Measurements from ENCODE around the gene BACH1. TPM values are rescaled to one million over a fixed set of nuclear protein-coding genes. Genes with fewer than 3 reads are reported as not detected.
A peak's percentile ranks its signal among the peaks of the same experiment; 100 is the strongest.

The BACH1 gene
- total and polyA plus RNA-seq, 11 donors, result 5.3 to 83.4 (median 36.7) TPM

GRCh38 chr21:29301691-29302090 lies 3.0 kb downstream of the BACH1 start:
- H3K27ac ChIP-seq, result peak overlapping the region in 4 of 12 donors; percentile 10 to 95 (median 52)
- ATAC-seq, result no peak
- no peaks in the 10 kb centered on the region for H3K9me3 ChIP-seq
- WGBS, 4 donors, result 56 to 61% (median 59%) methylated on average over 6 of the region's 6 CpGs
- TF ChIP-seq, protein P1, sequence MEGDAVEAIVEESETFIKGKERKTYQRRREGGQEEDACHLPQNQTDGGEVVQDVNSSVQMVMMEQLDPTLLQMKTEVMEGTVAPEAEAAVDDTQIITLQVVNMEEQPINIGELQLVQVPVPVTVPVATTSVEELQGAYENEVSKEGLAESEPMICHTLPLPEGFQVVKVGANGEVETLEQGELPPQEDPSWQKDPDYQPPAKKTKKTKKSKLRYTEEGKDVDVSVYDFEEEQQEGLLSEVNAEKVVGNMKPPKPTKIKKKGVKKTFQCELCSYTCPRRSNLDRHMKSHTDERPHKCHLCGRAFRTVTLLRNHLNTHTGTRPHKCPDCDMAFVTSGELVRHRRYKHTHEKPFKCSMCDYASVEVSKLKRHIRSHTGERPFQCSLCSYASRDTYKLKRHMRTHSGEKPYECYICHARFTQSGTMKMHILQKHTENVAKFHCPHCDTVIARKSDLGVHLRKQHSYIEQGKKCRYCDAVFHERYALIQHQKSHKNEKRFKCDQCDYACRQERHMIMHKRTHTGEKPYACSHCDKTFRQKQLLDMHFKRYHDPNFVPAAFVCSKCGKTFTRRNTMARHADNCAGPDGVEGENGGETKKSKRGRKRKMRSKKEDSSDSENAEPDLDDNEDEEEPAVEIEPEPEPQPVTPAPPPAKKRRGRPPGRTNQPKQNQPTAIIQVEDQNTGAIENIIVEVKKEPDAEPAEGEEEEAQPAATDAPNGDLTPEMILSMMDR (IDR thresholded peaks at IDR 0.05), result no peak
- TF ChIP-seq POLR2A (IDR thresholded peaks at IDR 0.05), result no peak
- no peak for DNase-seq
- H3K27me3 ChIP-seq, result no peaks in the 10 kb centered on the region
- H3K36me3 ChIP-seq, result peaks cover 0 to 6% (median 0%) of the 10 kb centered on the region in 9 donors
- peak overlapping the region in 6 of 12 donors; percentile 66 to 89 (median 80) for H3K4me3 ChIP-seq
- peaks cover 10 to 78% (median 57%) of the 10 kb centered on the region in 12 donors for H3K4me1 ChIP-seq
- intact Hi-C loops (cut with DNase I), result loop anchor here in 7 of 10 donors (2.0 to 10.0 kb wide), 7 partner anchors 36 to 227 kb away; partner anchors contain the start of gene CCT8 (in 1 of the 7)

DNA sequence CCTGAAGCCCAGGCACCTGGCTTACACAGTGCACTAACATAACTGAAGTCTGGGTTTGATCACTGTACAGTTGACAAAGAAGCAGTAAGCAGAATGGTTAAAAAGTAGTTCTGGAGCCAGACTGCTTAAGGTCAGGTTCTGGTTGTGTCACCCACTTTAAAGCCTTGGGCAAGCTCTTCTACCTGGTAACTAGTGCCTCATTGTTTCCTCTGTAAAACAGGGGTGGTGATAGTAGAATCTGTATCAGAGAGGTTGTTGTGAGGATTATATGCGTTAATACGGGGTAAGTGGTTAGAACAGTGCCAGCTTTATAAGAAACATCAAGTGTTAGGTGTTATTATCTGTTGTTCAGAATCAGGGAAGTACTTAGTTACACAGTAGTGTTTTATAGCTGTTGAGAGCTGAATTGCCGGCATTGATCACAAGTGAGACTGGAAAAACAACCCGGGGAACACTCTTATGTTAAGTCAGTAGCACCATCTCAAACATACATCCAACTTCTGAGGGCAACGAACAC lies 3.7 kb downstream of the BACH1 start:
- peaks cover 0 to 11% (median 0%) of the 10 kb centered on the region in 9 donors for H3K36me3 ChIP-seq
- ATAC-seq (no peak), DNase-seq (no peak)
- peaks cover 10 to 86% (median 64%) of the 10 kb centered on the region in 12 donors for H3K4me1 ChIP-seq
- TF ChIP-seq POLR2A (IDR thresholded peaks at IDR 0.05), result no peak
- TF ChIP-seq, protein P1 (IDR thresholded peaks at IDR 0.05), result no peak
- peak overlapping the region in 4 of 12 donors; percentile 3 to 89 (median 42) for H3K4me3 ChIP-seq
- intact Hi-C loops (cut with DNase I), result loop anchor here in 6 of 10 donors (5.0 to 10.0 kb wide), 6 partner anchors 35 to 228 kb away; partner anchors contain the start of gene CCT8 (in 1 of the 6)
- H3K27ac ChIP-seq, result peak overlapping the region in 5 of 12 donors; percentile 10 to 95 (median 40)
- H3K27me3 ChIP-seq, result no peaks in the 10 kb centered on the region
- no peaks in the 10 kb centered on the region for H3K9me3 ChIP-seq
- WGBS, 4 donors, result 43 to 52% (median 49%) methylated on average over 5 of the region's 5 CpGs

DNA sequence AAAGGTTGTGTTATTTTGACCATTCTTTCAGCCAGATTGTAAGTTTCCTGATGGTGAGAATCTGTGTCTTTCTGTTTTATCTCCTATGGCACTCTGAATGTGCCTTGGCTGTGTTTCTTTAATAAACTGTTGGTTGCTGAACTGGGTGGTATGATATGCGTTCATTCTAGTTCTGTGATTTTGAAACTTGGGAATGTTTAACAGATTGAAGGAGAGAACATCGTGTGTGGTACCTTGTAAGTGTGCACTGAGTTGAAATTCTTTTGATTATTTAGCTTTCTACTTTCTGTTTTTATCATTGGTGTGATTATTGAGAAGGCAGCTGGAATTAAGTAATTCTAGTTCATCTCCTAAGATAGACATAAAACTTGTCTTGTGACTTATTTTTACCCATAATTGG lies 4.6 kb downstream of the BACH1 start:
- intact Hi-C loops (cut with DNase I), result loop anchor here in 6 of 10 donors (5.0 to 10.0 kb wide), 6 partner anchors 34 to 228 kb away; partner anchors contain the start of gene CCT8 (in 1 of the 6)
- no peaks in the 10 kb centered on the region for H3K27me3 ChIP-seq
- TF ChIP-seq POLR2A (IDR thresholded peaks at IDR 0.05), result no peak
- TF ChIP-seq, protein P1 (IDR thresholded peaks at IDR 0.05), result no peak
- H3K27ac ChIP-seq, result peak overlapping the region in 5 of 12 donors; percentile 10 to 95 (median 55)
- peaks cover 10 to 86% (median 65%) of the 10 kb centered on the region in 12 donors for H3K4me1 ChIP-seq
- DNase-seq (no peak), ATAC-seq (no peak)
- H3K9me3 ChIP-seq, result no peaks in the 10 kb centered on the region
- H3K4me3 ChIP-seq, result no peak overlapping the region
- 42 to 49% (median 46%) methylated on average over 2 of the region's 2 CpGs for WGBS, 4 donors
- peaks cover 0 to 11% (median 0%) of the 10 kb centered on the region in 9 donors for H3K36me3 ChIP-seq

DNA sequence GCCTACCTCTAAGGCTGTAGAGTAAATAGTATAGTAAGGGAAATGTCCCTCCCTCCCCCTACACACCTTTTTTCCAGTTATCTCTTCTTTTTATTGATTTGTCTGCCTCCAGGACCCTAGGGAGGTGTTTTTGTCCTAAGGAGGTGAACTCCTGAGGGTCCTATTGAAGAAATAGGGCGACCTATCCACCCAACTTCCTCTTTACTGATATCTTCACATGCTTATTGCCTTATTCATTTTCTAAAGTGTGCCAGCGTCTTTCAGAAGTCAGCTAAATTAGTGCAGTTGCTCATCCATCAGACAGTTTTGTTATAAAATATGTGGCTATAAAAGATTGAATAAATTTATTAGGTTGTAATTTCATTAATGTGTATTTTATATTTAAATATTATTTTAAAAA lies 5.9 kb downstream of the BACH1 start:
- H3K9me3 ChIP-seq, result no peaks in the 10 kb centered on the region
- no peak overlapping the region for H3K4me3 ChIP-seq
- H3K36me3 ChIP-seq, result peaks cover 0 to 11% (median 0%) of the 10 kb centered on the region in 9 donors
- peaks cover 10 to 94% (median 64%) of the 10 kb centered on the region in 12 donors for H3K4me1 ChIP-seq
- no peaks in the 10 kb centered on the region for H3K27me3 ChIP-seq
- intact Hi-C loops (cut with DNase I), result loop anchor here in 6 of 10 donors (5.0 to 10.0 kb wide), 6 partner anchors 33 to 230 kb away; partner anchors contain the start of gene CCT8 (in 1 of the 6)
- 34 to 47% (median 44%) methylated on average over 2 of the region's 2 CpGs for WGBS, 4 donors
- DNase-seq (no peak), ATAC-seq (no peak)
- peak overlapping the region in 5 of 12 donors; percentile 4 to 64 (median 7) for H3K27ac ChIP-seq
- TF ChIP-seq, protein P1 (IDR thresholded peaks at IDR 0.05), result no peak
- no peak for TF ChIP-seq POLR2A (IDR thresholded peaks at IDR 0.05)
